ENCODE results near the gene PRAC1.

PRAC1 gene

DNA sequence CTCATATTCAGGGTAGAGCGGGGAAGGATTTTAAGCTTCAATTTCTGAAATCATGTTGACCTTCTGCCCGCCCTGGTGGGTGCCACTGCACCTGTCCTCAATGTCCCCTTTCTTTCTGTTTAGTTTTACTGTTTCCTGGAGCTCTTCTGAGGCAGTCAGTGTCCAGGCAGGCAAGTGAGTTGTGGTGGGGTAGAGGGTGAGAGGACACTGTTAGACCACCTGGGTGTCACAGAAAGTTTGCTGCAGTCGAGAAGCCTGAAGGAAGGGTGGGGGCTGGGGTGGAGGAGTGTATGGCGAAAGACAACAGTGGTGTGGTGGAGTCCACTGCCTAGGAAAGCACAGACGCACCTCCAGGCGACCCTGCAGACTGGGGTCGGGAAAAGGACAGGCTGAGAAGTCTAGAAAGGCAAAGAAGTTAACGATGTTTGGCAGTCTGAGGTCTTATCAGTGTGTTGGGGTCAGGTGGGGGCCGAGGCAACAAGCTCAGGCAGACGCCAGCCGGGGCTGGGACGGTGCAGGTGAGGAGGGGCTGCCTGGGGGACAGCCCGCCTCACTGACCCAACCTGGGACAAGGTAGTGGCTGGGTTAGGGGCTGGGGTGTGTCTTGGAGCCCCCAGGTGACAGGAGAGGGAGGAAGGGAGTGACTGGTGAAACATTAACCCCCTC, 29.5 kb upstream of the PRAC1 start:
- no peak for DNase-seq (ENCODE audit: low spot score)
- TF ChIP-seq, protein P1, sequence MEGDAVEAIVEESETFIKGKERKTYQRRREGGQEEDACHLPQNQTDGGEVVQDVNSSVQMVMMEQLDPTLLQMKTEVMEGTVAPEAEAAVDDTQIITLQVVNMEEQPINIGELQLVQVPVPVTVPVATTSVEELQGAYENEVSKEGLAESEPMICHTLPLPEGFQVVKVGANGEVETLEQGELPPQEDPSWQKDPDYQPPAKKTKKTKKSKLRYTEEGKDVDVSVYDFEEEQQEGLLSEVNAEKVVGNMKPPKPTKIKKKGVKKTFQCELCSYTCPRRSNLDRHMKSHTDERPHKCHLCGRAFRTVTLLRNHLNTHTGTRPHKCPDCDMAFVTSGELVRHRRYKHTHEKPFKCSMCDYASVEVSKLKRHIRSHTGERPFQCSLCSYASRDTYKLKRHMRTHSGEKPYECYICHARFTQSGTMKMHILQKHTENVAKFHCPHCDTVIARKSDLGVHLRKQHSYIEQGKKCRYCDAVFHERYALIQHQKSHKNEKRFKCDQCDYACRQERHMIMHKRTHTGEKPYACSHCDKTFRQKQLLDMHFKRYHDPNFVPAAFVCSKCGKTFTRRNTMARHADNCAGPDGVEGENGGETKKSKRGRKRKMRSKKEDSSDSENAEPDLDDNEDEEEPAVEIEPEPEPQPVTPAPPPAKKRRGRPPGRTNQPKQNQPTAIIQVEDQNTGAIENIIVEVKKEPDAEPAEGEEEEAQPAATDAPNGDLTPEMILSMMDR (IDR thresholded peaks at IDR 0.05; ENCODE audit: extremely low read depth, missing control alignments): no peak

DNA sequence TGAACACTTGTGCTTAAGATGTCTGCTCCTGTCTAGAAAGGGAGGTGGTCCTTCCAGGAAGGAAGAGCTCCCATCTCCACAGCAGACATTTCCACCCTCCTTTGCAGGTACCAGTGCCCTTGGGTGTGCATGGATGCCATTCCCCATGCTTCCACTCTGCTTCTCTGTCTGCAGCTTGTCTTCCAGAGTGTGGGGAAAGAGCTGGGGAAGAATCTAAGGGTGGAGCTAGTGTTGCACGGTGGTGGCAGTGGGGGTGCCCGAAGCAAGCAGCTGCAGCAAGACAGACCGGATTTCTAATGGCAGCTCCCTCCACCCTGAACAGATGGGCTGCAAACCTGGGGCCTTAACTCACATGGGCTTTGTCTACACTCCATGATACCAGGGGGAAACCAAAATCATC, 28.9 kb upstream of the PRAC1 start:
- no peak for DNase-seq (ENCODE audit: low spot score)
- TF ChIP-seq, protein P1 (IDR thresholded peaks at IDR 0.05; ENCODE audit: extremely low read depth, missing control alignments): no peak

DNA sequence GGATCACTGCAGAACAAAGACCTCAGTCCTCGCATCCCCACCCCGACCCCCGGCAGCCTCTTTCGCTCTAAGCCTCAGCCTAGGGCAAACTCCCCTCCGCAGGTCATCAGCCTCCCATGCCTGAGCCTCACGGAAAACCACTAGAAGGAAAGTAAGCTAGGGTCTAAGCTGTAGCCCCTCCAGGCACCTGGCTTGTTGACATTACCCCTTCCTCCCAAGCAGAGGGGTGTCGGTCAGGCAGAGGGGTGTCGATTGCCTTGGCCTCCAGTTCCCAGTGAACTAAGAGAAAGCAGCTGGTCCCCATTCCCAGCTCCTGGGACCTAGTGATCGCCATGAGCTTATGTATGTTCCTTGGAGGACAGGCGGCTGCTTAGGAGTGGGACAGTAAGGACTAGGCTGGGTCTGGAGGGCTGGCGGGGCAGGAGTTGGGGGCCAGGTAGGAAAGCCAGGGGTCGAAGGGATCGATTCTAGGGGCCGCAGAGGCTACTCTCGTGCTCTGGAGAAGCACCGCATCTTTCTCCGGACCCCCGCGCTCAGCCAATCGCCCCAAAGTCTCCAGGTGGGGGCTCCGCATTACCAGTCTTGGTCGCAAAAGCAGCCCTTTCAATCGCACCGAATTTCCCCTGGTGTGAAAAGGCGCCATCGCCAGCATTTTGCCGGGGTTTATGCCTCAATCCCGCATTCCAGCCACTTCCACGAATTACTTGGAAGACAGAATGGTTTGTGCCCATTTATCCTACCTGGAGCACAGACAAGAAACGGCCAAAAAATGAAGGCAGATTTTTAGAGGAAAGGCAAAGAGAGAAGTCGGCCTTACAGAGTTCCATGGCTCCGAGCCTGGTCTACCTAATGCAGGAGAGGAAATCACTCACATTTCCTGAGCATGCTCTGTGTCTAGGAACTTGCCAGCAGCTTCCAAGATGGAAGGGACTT, 27.6 kb upstream of the PRAC1 start:
- DNase-seq (ENCODE audit: low spot score): no peak
- TF ChIP-seq, protein P1 (IDR thresholded peaks at IDR 0.05; ENCODE audit: extremely low read depth, missing control alignments): no peak

DNA sequence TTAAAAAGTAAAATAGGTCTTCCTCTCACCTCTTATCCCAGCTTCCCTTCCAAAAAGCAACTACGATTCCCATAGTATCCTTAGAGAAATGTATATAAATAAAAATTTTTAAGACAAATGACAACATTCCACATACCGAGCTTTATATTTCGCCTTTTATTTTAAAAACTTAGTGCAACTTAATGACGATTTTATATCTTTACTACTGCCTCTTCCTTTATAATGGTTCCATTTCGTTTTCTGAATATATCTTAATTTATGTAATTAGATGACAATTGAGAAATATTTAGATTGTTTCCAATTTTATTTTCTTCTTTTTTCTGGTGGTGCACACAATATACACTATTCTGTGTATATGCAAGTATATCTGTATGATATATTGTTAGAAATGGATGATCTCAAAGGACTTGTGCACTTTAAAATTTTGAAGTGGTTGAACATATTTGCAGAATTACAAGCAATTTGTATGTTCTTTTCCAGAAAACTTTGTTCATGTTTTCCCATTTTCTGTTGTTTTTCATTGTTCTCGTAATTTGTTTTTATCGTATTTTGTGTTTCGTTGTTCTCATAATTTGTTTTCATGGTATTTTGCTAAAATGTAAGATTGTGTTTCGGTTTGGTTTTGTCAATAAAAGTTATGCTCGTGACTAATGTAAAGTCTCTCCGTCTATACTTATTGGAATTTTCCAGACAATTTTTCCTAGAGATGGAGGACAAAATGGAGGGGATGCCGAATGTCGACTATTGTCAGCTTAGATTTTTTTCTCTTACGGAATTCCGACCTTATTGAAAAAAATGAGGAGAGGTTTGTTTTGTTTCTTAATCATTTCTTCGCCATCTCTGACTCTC, 26.6 kb upstream of the PRAC1 start:
- TF ChIP-seq, protein P1 (IDR thresholded peaks at IDR 0.05; ENCODE audit: extremely low read depth, missing control alignments): no peak
- no peak for DNase-seq (ENCODE audit: low spot score)

DNA sequence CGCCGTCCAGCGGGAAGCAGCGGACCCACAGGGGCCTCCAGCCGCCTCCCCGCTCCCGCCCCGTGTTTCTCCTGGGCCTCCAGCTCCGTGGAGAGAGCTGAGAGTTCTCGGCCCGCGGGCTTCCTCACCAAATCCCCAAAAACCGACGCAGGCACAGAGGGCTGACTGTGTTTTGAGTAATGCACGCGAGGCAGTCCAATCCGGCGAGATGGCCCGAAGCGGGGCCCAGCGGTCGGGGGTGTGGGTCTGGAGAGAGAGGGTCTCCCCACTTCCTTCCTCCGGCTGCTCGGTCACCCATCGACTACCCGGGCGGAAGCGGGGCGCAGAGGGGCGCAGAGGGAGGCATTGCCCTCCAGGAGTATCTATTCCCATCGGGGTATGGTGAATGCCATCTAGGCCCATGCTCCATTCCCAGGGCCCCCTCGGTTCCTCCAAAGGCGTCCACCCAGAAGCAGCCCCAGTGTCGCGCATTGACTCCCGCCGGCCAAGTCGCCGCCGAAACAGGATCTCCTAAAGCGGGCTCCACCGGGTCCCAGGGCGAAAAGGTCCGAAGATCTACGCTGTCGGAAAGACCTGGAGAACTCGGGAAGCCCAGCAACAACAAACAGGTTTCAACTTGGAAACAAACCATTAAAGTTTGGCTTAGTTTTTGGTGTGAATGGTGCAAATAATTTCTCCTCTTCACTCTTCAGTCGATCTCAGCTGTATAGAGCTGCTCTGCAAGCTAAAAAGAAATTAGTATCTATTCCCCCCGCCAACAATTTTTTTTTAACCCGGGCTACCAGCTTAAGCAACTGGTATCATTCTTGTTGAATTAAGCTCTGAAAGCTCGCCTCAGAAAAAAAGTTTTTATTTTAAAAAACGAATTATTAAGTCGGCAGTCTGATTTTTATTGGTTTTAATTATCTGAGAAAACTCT, 25.4 kb upstream of the PRAC1 start:
- DNase-seq (ENCODE audit: low spot score): no peak
- TF ChIP-seq, protein P1 (IDR thresholded peaks at IDR 0.05; ENCODE audit: extremely low read depth, missing control alignments): no peak

DNA sequence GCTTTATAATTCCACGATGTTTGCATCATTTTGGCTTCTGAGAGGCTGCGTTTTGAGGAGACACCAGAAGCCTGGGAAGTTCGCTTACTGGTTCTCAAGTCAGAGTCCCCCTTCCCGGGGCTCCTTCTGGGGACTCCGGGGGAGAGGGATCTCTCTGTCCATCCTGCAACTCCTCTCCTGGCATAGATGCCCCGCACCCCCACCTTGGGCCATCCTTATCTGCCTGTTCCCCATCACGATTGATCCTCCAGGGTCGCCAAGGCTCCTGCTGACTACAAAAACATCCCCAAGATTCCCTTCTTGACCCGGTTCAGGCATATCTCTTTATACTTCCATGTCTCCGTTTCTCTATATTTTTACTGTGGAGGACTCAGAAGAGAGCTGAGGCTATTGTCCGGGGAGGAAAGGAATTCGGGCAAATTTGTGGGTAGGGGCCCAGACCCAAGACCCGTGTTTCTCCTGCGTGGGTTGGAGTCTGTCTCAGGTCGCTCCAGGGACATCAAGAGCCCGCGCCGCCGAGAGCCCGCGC, 24.7 kb upstream of the PRAC1 start:
- TF ChIP-seq, protein P1 (IDR thresholded peaks at IDR 0.05; ENCODE audit: extremely low read depth, missing control alignments): no peak
- no peak for DNase-seq (ENCODE audit: low spot score)

All from GM20000 (cell line).